ENCODE measurements around the gene CAMKMT. TPM values are rescaled to one million over a fixed set of nuclear protein-coding genes. Genes with fewer than 3 reads are reported as not detected.

The CAMKMT gene
- total RNA-seq, 1 experiment from 2014 or later: 17.4 TPM

GRCh38 chr2:44801289-44801840, 439.6 kb downstream of the CAMKMT start:
- Histone ChIP-seq H3K56ac (ENCODE audit: insufficient read length, low read depth, low read length) (no peak overlapping the region), H2BK15ac (ENCODE audit: low read depth, low read length) (no peak overlapping the region), H3K23ac (ENCODE audit: insufficient read length, low read depth, low read length) (no peak overlapping the region), H3K23me2 (ENCODE audit: insufficient read length, low read depth, low read length, poor library complexity, severe bottlenecking) (peaks cover 17% of the 10 kb centered on the region), H2BK12ac (ENCODE audit: insufficient read length, low read depth, low read length) (no peak overlapping the region), H3T11ph (ENCODE audit: low read length) (no peak overlapping the region), H3K14ac (ENCODE audit: insufficient read depth, low read length) (peak overlapping the region; percentile 77; the same call in 1 of the 2 replicates), H2BK120ac (ENCODE audit: low read depth, low read length, poor library complexity, severe bottlenecking) (no peak overlapping the region), H2AK5ac (ENCODE audit: insufficient read length, low read length) (no peak overlapping the region), H3K4ac (ENCODE audit: low read depth, low read length) (no peak overlapping the region; the same call in 1 of the 2 replicates), H2BK5ac (ENCODE audit: insufficient read length, low read length) (no peak overlapping the region), H3K4me1 (ENCODE audit: insufficient read depth, low read length) (peaks cover 19% of the 10 kb centered on the region), H2AFZ (ENCODE audit: low read length) (no peak overlapping the region), H3K79me1 (ENCODE audit: insufficient read depth, low read depth, low read length, poor library complexity, severe bottlenecking) (no peaks in the 10 kb centered on the region), H3K27me3 (ENCODE audit: insufficient read depth, low read length) (peaks cover 4% of the 10 kb centered on the region; the same call in 1 of the 2 replicates), H4K91ac (ENCODE audit: insufficient read length, low read depth, low read length) (no peak overlapping the region), H4K20me1 (ENCODE audit: control insufficient read depth, insufficient read depth, insufficient read length) (no peaks in the 10 kb centered on the region), H3K27ac (ENCODE audit: insufficient read length, low read depth, low read length) (peak overlapping the region; percentile 59), H2BK20ac (ENCODE audit: low read depth, low read length, poor library complexity, severe bottlenecking) (no peak overlapping the region), H4K8ac (replicated peaks; ENCODE audit: insufficient read length, low read depth, low read length) (no peak overlapping the region), H3K79me2 (ENCODE audit: insufficient read depth, low read length) (no peaks in the 10 kb centered on the region), H4K5ac (ENCODE audit: insufficient read length, low read depth, low read length) (no peak overlapping the region), H3K18ac (ENCODE audit: insufficient read length, low read depth, low read length) (peak overlapping the region; percentile 84), H3K9me3 (ENCODE audit: control insufficient read depth, low read depth, low read length) (no peaks in the 10 kb centered on the region), H3K4me2 (ENCODE audit: insufficient read depth, insufficient read length, low read length) (peak overlapping the region; percentile 83), H3K9ac (ENCODE audit: extremely low read depth, insufficient read length, low read length) (no peak overlapping the region)
- no peaks in the 10 kb centered on the region for H3K9me3 Mint-ChIP-seq
- H3K27ac Mint-ChIP-seq: peak overlapping the region; percentile 83 to 96 (median 94)
- TF ChIP-seq, protein P1, sequence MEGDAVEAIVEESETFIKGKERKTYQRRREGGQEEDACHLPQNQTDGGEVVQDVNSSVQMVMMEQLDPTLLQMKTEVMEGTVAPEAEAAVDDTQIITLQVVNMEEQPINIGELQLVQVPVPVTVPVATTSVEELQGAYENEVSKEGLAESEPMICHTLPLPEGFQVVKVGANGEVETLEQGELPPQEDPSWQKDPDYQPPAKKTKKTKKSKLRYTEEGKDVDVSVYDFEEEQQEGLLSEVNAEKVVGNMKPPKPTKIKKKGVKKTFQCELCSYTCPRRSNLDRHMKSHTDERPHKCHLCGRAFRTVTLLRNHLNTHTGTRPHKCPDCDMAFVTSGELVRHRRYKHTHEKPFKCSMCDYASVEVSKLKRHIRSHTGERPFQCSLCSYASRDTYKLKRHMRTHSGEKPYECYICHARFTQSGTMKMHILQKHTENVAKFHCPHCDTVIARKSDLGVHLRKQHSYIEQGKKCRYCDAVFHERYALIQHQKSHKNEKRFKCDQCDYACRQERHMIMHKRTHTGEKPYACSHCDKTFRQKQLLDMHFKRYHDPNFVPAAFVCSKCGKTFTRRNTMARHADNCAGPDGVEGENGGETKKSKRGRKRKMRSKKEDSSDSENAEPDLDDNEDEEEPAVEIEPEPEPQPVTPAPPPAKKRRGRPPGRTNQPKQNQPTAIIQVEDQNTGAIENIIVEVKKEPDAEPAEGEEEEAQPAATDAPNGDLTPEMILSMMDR (conservative IDR thresholded peaks at IDR 0.05): no peak
- H3K27me3 Mint-ChIP-seq (ENCODE audit: low read depth): peaks cover 50% of the 10 kb centered on the region
- peaks cover 72 to 76% of the 10 kb centered on the region in 2 experiments for H3K4me1 Mint-ChIP-seq
- peak overlapping the region; percentile 66 to 71 for H3K4me3 Mint-ChIP-seq
- WGBS (ENCODE audit: extremely low coverage, insufficient read length, low lambda C conversion rate): no CpG with 5 or more reads among the region's 23 CpGs
- peak; percentile 83 for DNase-seq
- no peaks in the 10 kb centered on the region; a peak in 1 of 7 replicates for H3K36me3 Mint-ChIP-seq (ENCODE audit: insufficient read depth in 1 of 3, low read depth in 3 of 3)

All from H9 (cell line).